ENCODE results near the gene CPN1. TPM values are rescaled to one million over a fixed set of nuclear protein-coding genes. Genes with fewer than 3 reads are reported as not detected.
A peak's percentile ranks its signal among the peaks of the same experiment; 100 is the strongest.

The CPN1 gene
- total and polyA plus RNA-seq, 10 of the 15 experiments (the other 5 are each of a cell fraction or from before 2014, with no cell fraction given), result 0.03 to 0.10 TPM; not detected in 8

GRCh38 chr10:100020142-100020885, 61.4 kb downstream of the CPN1 start (continued):
- no peak for TF ChIP-seq CEBPB (IDR thresholded peaks at IDR 0.05; ENCODE audit: borderline replicate concordance in 1 of 2, low read depth in 2 of 2, low read length in 2 of 2)
- TF ChIP-seq KDM1A (IDR thresholded peaks at IDR 0.05; ENCODE audit: borderline replicate concordance), result no peak
- peak in 1 of 2 experiments; percentile 31; a peak in 1 of 4 replicates for TF ChIP-seq EP300 (IDR thresholded peaks at IDR 0.05; ENCODE audit: borderline replicate concordance in 1 of 2, control insufficient read depth in 1 of 2, low read depth in 2 of 2, low read length in 2 of 2)
- no peak for TF ChIP-seq GATAD2B (conservative IDR thresholded peaks at IDR 0.05; ENCODE audit: low read depth)
- TF ChIP-seq YBX1 (IDR thresholded peaks at IDR 0.05), result no peak
- no peak for TF ChIP-seq CEBPZ (IDR thresholded peaks at IDR 0.05; ENCODE audit: low read depth, low read length)
- no peak for TF ChIP-seq MLLT1 (IDR thresholded peaks at IDR 0.05)
- TF ChIP-seq IKZF1 (conservative IDR thresholded peaks at IDR 0.05), result no peak; the same call in 1 of the 2 replicates
- TF ChIP-seq TCF12 (IDR thresholded peaks at IDR 0.05; ENCODE audit: low read depth, low read length), result peak; percentile 93
- 0 out of 2 replicates have a peak, but pooled peaks have one; percentile 52 for TF ChIP-seq PML (IDR thresholded peaks at IDR 0.05; ENCODE audit: low read length)
- TF ChIP-seq SPI1 (IDR thresholded peaks at IDR 0.05; ENCODE audit: borderline replicate concordance, insufficient read depth, low read depth, low read length), result 0 out of 2 replicates have a peak, but pooled peaks have one; percentile 15
- TF ChIP-seq RELA (IDR thresholded peaks at IDR 0.05; ENCODE audit: borderline replicate concordance, partially characterized antibody), result no peak
- TF ChIP-seq, protein P1, sequence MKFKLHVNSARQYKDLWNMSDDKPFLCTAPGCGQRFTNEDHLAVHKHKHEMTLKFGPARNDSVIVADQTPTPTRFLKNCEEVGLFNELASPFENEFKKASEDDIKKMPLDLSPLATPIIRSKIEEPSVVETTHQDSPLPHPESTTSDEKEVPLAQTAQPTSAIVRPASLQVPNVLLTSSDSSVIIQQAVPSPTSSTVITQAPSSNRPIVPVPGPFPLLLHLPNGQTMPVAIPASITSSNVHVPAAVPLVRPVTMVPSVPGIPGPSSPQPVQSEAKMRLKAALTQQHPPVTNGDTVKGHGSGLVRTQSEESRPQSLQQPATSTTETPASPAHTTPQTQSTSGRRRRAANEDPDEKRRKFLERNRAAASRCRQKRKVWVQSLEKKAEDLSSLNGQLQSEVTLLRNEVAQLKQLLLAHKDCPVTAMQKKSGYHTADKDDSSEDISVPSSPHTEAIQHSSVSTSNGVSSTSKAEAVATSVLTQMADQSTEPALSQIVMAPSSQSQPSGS (IDR thresholded peaks at IDR 0.05; ENCODE audit: low read length), result peak; percentile 64; the same call in 1 of the 2 replicates
- no peak for TF ChIP-seq POLR2AphosphoS2 (IDR thresholded peaks at IDR 0.05; ENCODE audit: low read depth, low read length)
- no peak for TF ChIP-seq FOS (IDR thresholded peaks at IDR 0.05; ENCODE audit: borderline replicate concordance, extremely low read depth, insufficient read length)
- TF ChIP-seq CREM (IDR thresholded peaks at IDR 0.05; ENCODE audit: low read depth), result no peak; the same call in 1 of the 2 replicates
- TF ChIP-seq SMC3 (IDR thresholded peaks at IDR 0.05; ENCODE audit: borderline replicate concordance, low read length), result peak; percentile 24; the same call in 1 of the 2 replicates
- peak; percentile 80 for TF ChIP-seq NFIC (IDR thresholded peaks at IDR 0.05; ENCODE audit: low read depth, low read length)
- peak; percentile 25 for TF ChIP-seq PBX3 (IDR thresholded peaks at IDR 0.05; ENCODE audit: insufficient replicate concordance, low read depth, low read length)
- no peak for TF ChIP-seq POLR2A (IDR thresholded peaks at IDR 0.05; ENCODE audit: low read depth, low read length)

Measured in GM12878 (cell line).